Activated naive CD4-positive, alpha-beta T cell treated with Interleukin-2 at 50 U/mL for 16 hours (primary cell): Measurements from ENCODE around the gene ZBTB7C.
A peak's percentile ranks its signal among the peaks of the same experiment; 100 is the strongest.
"Not testable (repeated sequence)": the region's sequence is repeated elsewhere in the genome, so short reads cannot be mapped to it uniquely, and the experiment has no call there.

Experiments used
- DNase-seq: peaks from one replicate; pipeline ENCODE4 v3.0.0-alpha.2; 2020

Gene ZBTB7C

GRCh38 chr18:48408727-48409590 is at the start of gene ZBTB7C:
ZBTB7C (minus strand) TSS chr18:48409383.
- DNase-seq = peak; percentile 25

GRCh38 chr18:48456838-48457237 is 47.7 kb upstream of the ZBTB7C start:
- DNase-seq = no peak

- peak; percentile 39 for DNase-seq
These were observed 46.6 kb upstream of the ZBTB7C start for GRCh38 chr18:48455555-48456478.

GRCh38 chr18:48454261-48454757 is 45.1 kb upstream of the ZBTB7C start:
- no peak for DNase-seq

- DNase-seq = no peak
These were observed 44.3 kb upstream of the ZBTB7C start for GRCh38 chr18:48453330-48454066.

GRCh38 chr18:48452861-48453323 is 43.7 kb upstream of the ZBTB7C start:
- no peak for DNase-seq

- DNase-seq = no peak
These were observed 41.5 kb upstream of the ZBTB7C start for GRCh38 chr18:48450685-48451084.

GRCh38 chr18:48446582-48447225 is 37.5 kb upstream of the ZBTB7C start:
- DNase-seq = peak; percentile 76

- DNase-seq = peak; percentile 77
These were observed 36.4 kb upstream of the ZBTB7C start for GRCh38 chr18:48445540-48445939.

- DNase-seq = no peak
These were observed 33.6 kb upstream of the ZBTB7C start for GRCh38 chr18:48442761-48443160.

GRCh38 chr18:48441405-48441881 is 32.3 kb upstream of the ZBTB7C start:
- DNase-seq = no peak

- no peak for DNase-seq
These were observed 31.7 kb upstream of the ZBTB7C start for GRCh38 chr18:48440924-48441323.

GRCh38 chr18:48436907-48437306 is 27.7 kb upstream of the ZBTB7C start:
- DNase-seq = no peak

- DNase-seq = not testable (repeated sequence)
These were observed 25.2 kb upstream of the ZBTB7C start for GRCh38 chr18:48434382-48434781.

GRCh38 chr18:48433541-48433940 is 24.4 kb upstream of the ZBTB7C start:
- no peak for DNase-seq

- no peak for DNase-seq
These were observed 21.0 kb upstream of the ZBTB7C start for GRCh38 chr18:48430150-48430549.

- no peak for DNase-seq
These were observed 19.4 kb upstream of the ZBTB7C start for GRCh38 chr18:48428475-48429177.

- DNase-seq = no peak
These were observed 13.8 kb upstream of the ZBTB7C start for GRCh38 chr18:48422947-48423378.

GRCh38 chr18:48419277-48420022 is 10.3 kb upstream of the ZBTB7C start:
- DNase-seq = no peak

- no peak for DNase-seq
These were observed 9.5 kb upstream of the ZBTB7C start for GRCh38 chr18:48418539-48419276.
